Aorta (tissue), 5 donors: Measurements from ENCODE around the gene FAM83G. TPM values are rescaled to one million over a fixed set of nuclear protein-coding genes. Genes with fewer than 3 reads are reported as not detected.

Experiments used
- ATAC-seq: fragments of 200-7000 bp; cut with Tn5 transposase; one replicate; pipeline ENCODE4 v1.9.1; 2022; ENCODE audit warnings: moderate library complexity; ENCODE audit not compliant: low FRiP score
- DNase-seq, 2 donors: peaks; one replicate each; pipeline ENCODE4 v3.0.0-alpha.2; 2020
- H3K27ac ChIP-seq, 2 donors: one replicate each; pipeline ENCODE4 v1.5.1; 2013; ENCODE audit warnings: low read length in 2 of 2, mild to moderate bottlenecking in 2 of 2, moderate library complexity in 2 of 2, control low read depth in 1 of 2, inconsistent platforms in 1 of 2, low read depth in 1 of 2
- H3K27me3 ChIP-seq, 2 donors: one replicate each; pipeline ENCODE4 v1.6.1; 2013; ENCODE audit warnings: control low read depth in 1 of 2, low read length in 1 of 2, mild to moderate bottlenecking in 1 of 2, moderate library complexity in 1 of 2; ENCODE audit not compliant: insufficient read depth in 2 of 2, control insufficient read depth in 1 of 2
- H3K36me3 ChIP-seq, 2 donors: one replicate each; pipeline ENCODE4 v1.6.1; 2013; ENCODE audit warnings: control low read depth in 1 of 2, low read length in 1 of 2, mild to moderate bottlenecking in 1 of 2; ENCODE audit not compliant: insufficient read depth in 2 of 2, control insufficient read depth in 1 of 2
- H3K4me1 ChIP-seq, 2 donors: one replicate each; pipeline ENCODE4 v1.6.1; 2013; ENCODE audit warnings: low read length in 2 of 2, control low read depth in 1 of 2, mild to moderate bottlenecking in 1 of 2, moderate library complexity in 1 of 2; ENCODE audit not compliant: insufficient read depth in 2 of 2, control insufficient read depth in 1 of 2
- H3K4me3 ChIP-seq, 2 donors: one replicate each; pipeline ENCODE4 v1.5.1; 2013; ENCODE audit warnings: low read length in 2 of 2, control low read depth in 1 of 2, mild to moderate bottlenecking in 1 of 2
- H3K9me3 ChIP-seq: one replicate; pipeline ENCODE4 v1.6.1; 2013; ENCODE audit warnings: mild to moderate bottlenecking, low read length; ENCODE audit not compliant: control insufficient read depth
- WGBS, 2 donors: extraction: QIAGEN DNeasy Blood & Tissue Kit; methylation state at CpG; one replicate each; pipeline ENCODE4 v1.1.7; 2013; 5-methylcytosine and 5-hydroxymethylcytosine counted together
- intact Hi-C, 2 donors: fragments of 100-400 bp; cut with DNase I; formaldehyde crosslinking; loops; one replicate each; pipeline versions ENCODE4 v1.14.2 to v1.15.0; 2022
- polyA plus RNA-seq, 2 donors: library from polyadenylated mRNA; stranded (reverse); fragments of 200-250 nt; gene quantifications; one replicate each; pipeline ENCODE4 v1.2.3, GENCODE V29; 2013
- total RNA-seq, 2 donors: library from RNA; stranded (reverse); fragmentation: NEBNext Ultra II Directional; extraction: Animal tissue kit (Norgen Biotek cat#: 25700); gene quantifications; one replicate each; pipeline ENCODE4 v1.2.1, GENCODE V29; 2021
- donor health status: healthy with polysubstance abuse.
- donor health status: Bipolar disorder and iron deficiency.
- donor health status: DM: no; HTN: no; CAD: no.
- donor health status: DM: no; HTN: no; CAD: no.
- donor health status: DM: yes; HTN: yes; CAD: no.

The FAM83G gene
- total and polyA plus RNA-seq, 4 donors = 2.5 to 12.9 (median 5.2) TPM

GRCh38 chr17:19019041-19019941, 14.7 kb upstream of the FAM83G start:
- Histone ChIP-seq H3K36me3 (no peaks in the 10 kb centered on the region), H3K27me3 (no peaks in the 10 kb centered on the region), H3K4me1 (no peaks in the 10 kb centered on the region), H3K27ac (no peak overlapping the region), H3K9me3 (no peaks in the 10 kb centered on the region), H3K4me3 (no peak overlapping the region)
- DNase-seq = peak; percentile 42 to 61
- WGBS, 2 donors = 61 to 62% methylated on average over 27 of the region's 27 CpGs
- ATAC-seq = no peak
- intact Hi-C loops = no loop called here

GRCh38 chr17:19018600-19018950, 14.0 kb upstream of the FAM83G start:
- Histone ChIP-seq H3K4me3 (no peak overlapping the region), H3K4me1 (no peaks in the 10 kb centered on the region), H3K36me3 (no peaks in the 10 kb centered on the region), H3K9me3 (no peaks in the 10 kb centered on the region), H3K27me3 (no peaks in the 10 kb centered on the region), H3K27ac (no peak overlapping the region)
- DNase-seq (peak; percentile 24 to 60), ATAC-seq (no peak)
- intact Hi-C loops = no loop called here
- WGBS, 2 donors = 86 to 89% methylated on average over 6 of the region's 6 CpGs

- no peak for ATAC-seq
- Histone ChIP-seq H3K27ac (no peak overlapping the region), H3K4me1 (no peaks in the 10 kb centered on the region), H3K4me3 (no peak overlapping the region), H3K36me3 (no peaks in the 10 kb centered on the region), H3K27me3 (no peaks in the 10 kb centered on the region), H3K9me3 (no peaks in the 10 kb centered on the region)
- intact Hi-C loops = no loop called here
- WGBS, 2 donors = 92% methylated on average over 16 of the region's 16 CpGs
- peak; percentile 24 to 56 for DNase-seq
Observed at GRCh38 chr17:19017804-19018599, 13.4 kb upstream of the FAM83G start.

- H3K27ac ChIP-seq = no peak overlapping the region
- no peaks in the 10 kb centered on the region for H3K27me3 ChIP-seq
- WGBS, 2 donors = 83 to 85% methylated on average over 9 to 12 of the region's 12 CpGs
- no peaks in the 10 kb centered on the region for H3K36me3 ChIP-seq
- no peaks in the 10 kb centered on the region for H3K9me3 ChIP-seq
- no peak overlapping the region for H3K4me3 ChIP-seq
- ATAC-seq = no peak
- intact Hi-C loops = no loop called here
- DNase-seq = peak; percentile 33 to 44
- no peaks in the 10 kb centered on the region for H3K4me1 ChIP-seq
Observed at GRCh38 chr17:19017401-19017800, 12.8 kb upstream of the FAM83G start.

GRCh38 chr17:19016881-19017280, 12.3 kb upstream of the FAM83G start:
- Histone ChIP-seq H3K9me3 (no peaks in the 10 kb centered on the region), H3K36me3 (no peaks in the 10 kb centered on the region), H3K27me3 (no peaks in the 10 kb centered on the region), H3K27ac (no peak overlapping the region), H3K4me1 (no peaks in the 10 kb centered on the region), H3K4me3 (no peak overlapping the region)
- intact Hi-C loops = no loop called here
- WGBS, 2 donors = 61% methylated on average over 7 of the region's 7 CpGs
- ATAC-seq (no peak), DNase-seq (peak; percentile 31 to 71)

- DNase-seq = peak; percentile 25 to 59
- no peaks in the 10 kb centered on the region for H3K27me3 ChIP-seq
- no peaks in the 10 kb centered on the region for H3K9me3 ChIP-seq
- no peak overlapping the region for H3K4me3 ChIP-seq
- H3K4me1 ChIP-seq = no peaks in the 10 kb centered on the region
- H3K27ac ChIP-seq = no peak overlapping the region
- 89 to 92% methylated on average over 6 to 8 of the region's 8 CpGs for WGBS, 2 donors
- H3K36me3 ChIP-seq = no peaks in the 10 kb centered on the region
- no peak for ATAC-seq
- intact Hi-C loops = no loop called here
Observed at GRCh38 chr17:19016297-19016696, 11.7 kb upstream of the FAM83G start.

GRCh38 chr17:19015428-19015827, 10.9 kb upstream of the FAM83G start:
- H3K4me3 ChIP-seq = no peak overlapping the region
- no peaks in the 10 kb centered on the region for H3K36me3 ChIP-seq
- WGBS, 2 donors = 87% methylated on average over 7 of the region's 7 CpGs
- DNase-seq (peak; percentile 23 to 57), ATAC-seq (no peak)
- H3K4me1 ChIP-seq = no peaks in the 10 kb centered on the region
- H3K27ac ChIP-seq = no peak overlapping the region
- intact Hi-C loops = no loop called here
- no peaks in the 10 kb centered on the region for H3K27me3 ChIP-seq
- no peaks in the 10 kb centered on the region for H3K9me3 ChIP-seq

GRCh38 chr17:19014628-19015215, 10.2 kb upstream of the FAM83G start:
- ATAC-seq (no peak), DNase-seq (peak; percentile 40 to 68)
- H3K27me3 ChIP-seq = no peaks in the 10 kb centered on the region
- no peaks in the 10 kb centered on the region for H3K4me1 ChIP-seq
- intact Hi-C loops = no loop called here
- WGBS, 2 donors = 76 to 85% methylated on average over 29 of the region's 29 CpGs
- no peaks in the 10 kb centered on the region for H3K9me3 ChIP-seq
- no peaks in the 10 kb centered on the region for H3K36me3 ChIP-seq
- no peak overlapping the region for H3K27ac ChIP-seq
- H3K4me3 ChIP-seq = no peak overlapping the region
